ENCODE data around the gene RFPL1.

Gene RFPL1

GRCh38 chr22:29459773-29460172 lies 21.4 kb downstream of the RFPL1 start:
- Histone ChIP-seq H3K4me3 (ENCODE audit: low read depth, low read length) (no peak overlapping the region), H3K9ac (ENCODE audit: low read depth, low read length) (no peak overlapping the region), H3K4me1 (ENCODE audit: control insufficient read depth, insufficient read depth, low read length) (no peaks in the 10 kb centered on the region), H3K36me3 (ENCODE audit: control insufficient read depth, insufficient read depth, low read length) (no peaks in the 10 kb centered on the region), H3K9me3 (ENCODE audit: control insufficient read depth, insufficient read depth, low read length) (no peaks in the 10 kb centered on the region), H3K27me3 (ENCODE audit: control insufficient read depth, insufficient read depth, low read length) (no peaks in the 10 kb centered on the region), H3K27ac (ENCODE audit: low read depth, low read length) (no peak overlapping the region)

- Histone ChIP-seq H3K9me3 (ENCODE audit: control insufficient read depth, insufficient read depth, low read length) (no peaks in the 10 kb centered on the region), H3K27ac (ENCODE audit: low read depth, low read length) (no peak overlapping the region), H3K4me3 (ENCODE audit: low read depth, low read length) (no peak overlapping the region), H3K4me1 (ENCODE audit: control insufficient read depth, insufficient read depth, low read length) (no peaks in the 10 kb centered on the region), H3K36me3 (ENCODE audit: control insufficient read depth, insufficient read depth, low read length) (no peaks in the 10 kb centered on the region), H3K9ac (ENCODE audit: low read depth, low read length) (no peak overlapping the region), H3K27me3 (ENCODE audit: control insufficient read depth, insufficient read depth, low read length) (no peaks in the 10 kb centered on the region)
Measured at GRCh38 chr22:29461263-29461662, 22.9 kb downstream of the RFPL1 start.

GRCh38 chr22:29463629-29464028 lies 25.2 kb downstream of the RFPL1 start:
- H3K27ac ChIP-seq (ENCODE audit: low read depth, low read length): no peak overlapping the region
- no peak overlapping the region for H3K9ac ChIP-seq (ENCODE audit: low read depth, low read length)
- no peaks in the 10 kb centered on the region for H3K36me3 ChIP-seq (ENCODE audit: control insufficient read depth, insufficient read depth, low read length)
- no peaks in the 10 kb centered on the region for H3K9me3 ChIP-seq (ENCODE audit: control insufficient read depth, insufficient read depth, low read length)
- no peaks in the 10 kb centered on the region for H3K4me1 ChIP-seq (ENCODE audit: control insufficient read depth, insufficient read depth, low read length)
- 0 out of 2 replicates have a peak, but pooled peaks cover under 1% of the 10 kb centered on the region for H3K27me3 ChIP-seq (ENCODE audit: control insufficient read depth, insufficient read depth, low read length)
- no peak overlapping the region for H3K4me3 ChIP-seq (ENCODE audit: low read depth, low read length)

GRCh38 chr22:29464581-29464980 lies 26.2 kb downstream of the RFPL1 start:
- Histone ChIP-seq H3K27me3 (ENCODE audit: control insufficient read depth, insufficient read depth, low read length) (peaks cover 8% of the 10 kb centered on the region), H3K9ac (ENCODE audit: low read depth, low read length) (no peak overlapping the region), H3K4me1 (ENCODE audit: control insufficient read depth, insufficient read depth, low read length) (no peaks in the 10 kb centered on the region), H3K36me3 (ENCODE audit: control insufficient read depth, insufficient read depth, low read length) (no peaks in the 10 kb centered on the region), H3K4me3 (ENCODE audit: low read depth, low read length) (no peak overlapping the region), H3K9me3 (ENCODE audit: control insufficient read depth, insufficient read depth, low read length) (no peaks in the 10 kb centered on the region), H3K27ac (ENCODE audit: low read depth, low read length) (no peak overlapping the region)

- H3K27me3 ChIP-seq (ENCODE audit: control insufficient read depth, insufficient read depth, low read length): peaks cover 11% of the 10 kb centered on the region
- no peak overlapping the region for H3K27ac ChIP-seq (ENCODE audit: low read depth, low read length)
- H3K4me1 ChIP-seq (ENCODE audit: control insufficient read depth, insufficient read depth, low read length): no peaks in the 10 kb centered on the region
- no peaks in the 10 kb centered on the region for H3K36me3 ChIP-seq (ENCODE audit: control insufficient read depth, insufficient read depth, low read length)
- H3K9ac ChIP-seq (ENCODE audit: low read depth, low read length): no peak overlapping the region
- peak overlapping the region; percentile 69 for H3K4me3 ChIP-seq (ENCODE audit: low read depth, low read length)
- no peaks in the 10 kb centered on the region for H3K9me3 ChIP-seq (ENCODE audit: control insufficient read depth, insufficient read depth, low read length)
Measured at GRCh38 chr22:29469755-29470154, 31.4 kb downstream of the RFPL1 start.

GRCh38 chr22:29470159-29470855 lies 31.9 kb downstream of the RFPL1 start:
- Histone ChIP-seq H3K9ac (ENCODE audit: low read depth, low read length) (no peak overlapping the region), H3K4me1 (ENCODE audit: control insufficient read depth, insufficient read depth, low read length) (no peaks in the 10 kb centered on the region), H3K36me3 (ENCODE audit: control insufficient read depth, insufficient read depth, low read length) (no peaks in the 10 kb centered on the region), H3K4me3 (ENCODE audit: low read depth, low read length) (peak overlapping the region; percentile 69), H3K27ac (ENCODE audit: low read depth, low read length) (peak overlapping the region; percentile 45), H3K9me3 (ENCODE audit: control insufficient read depth, insufficient read depth, low read length) (no peaks in the 10 kb centered on the region), H3K27me3 (ENCODE audit: control insufficient read depth, insufficient read depth, low read length) (peaks cover 11% of the 10 kb centered on the region)

- Histone ChIP-seq H3K4me1 (ENCODE audit: control insufficient read depth, insufficient read depth, low read length) (peaks cover 7% of the 10 kb centered on the region), H3K4me3 (ENCODE audit: low read depth, low read length) (no peak overlapping the region), H3K9me3 (ENCODE audit: control insufficient read depth, insufficient read depth, low read length) (no peaks in the 10 kb centered on the region), H3K27me3 (ENCODE audit: control insufficient read depth, insufficient read depth, low read length) (peaks cover 19% of the 10 kb centered on the region), H3K27ac (ENCODE audit: low read depth, low read length) (no peak overlapping the region), H3K9ac (ENCODE audit: low read depth, low read length) (no peak overlapping the region), H3K36me3 (ENCODE audit: control insufficient read depth, insufficient read depth, low read length) (no peaks in the 10 kb centered on the region)
Measured at GRCh38 chr22:29473001-29473400, 34.6 kb downstream of the RFPL1 start.

GRCh38 chr22:29475550-29475949 lies 37.2 kb downstream of the RFPL1 start:
- no peak overlapping the region for H3K27ac ChIP-seq (ENCODE audit: low read depth, low read length)
- peaks cover 18% of the 10 kb centered on the region for H3K4me1 ChIP-seq (ENCODE audit: control insufficient read depth, insufficient read depth, low read length)
- no peaks in the 10 kb centered on the region for H3K9me3 ChIP-seq (ENCODE audit: control insufficient read depth, insufficient read depth, low read length)
- H3K9ac ChIP-seq (ENCODE audit: low read depth, low read length): no peak overlapping the region
- H3K36me3 ChIP-seq (ENCODE audit: control insufficient read depth, insufficient read depth, low read length): no peaks in the 10 kb centered on the region
- no peak overlapping the region for H3K4me3 ChIP-seq (ENCODE audit: low read depth, low read length)
- H3K27me3 ChIP-seq (ENCODE audit: control insufficient read depth, insufficient read depth, low read length): peaks cover 33% of the 10 kb centered on the region

GRCh38 chr22:29476116-29476515 lies 37.7 kb downstream of the RFPL1 start:
- Histone ChIP-seq H3K9me3 (ENCODE audit: control insufficient read depth, insufficient read depth, low read length) (no peaks in the 10 kb centered on the region), H3K4me1 (ENCODE audit: control insufficient read depth, insufficient read depth, low read length) (peaks cover 18% of the 10 kb centered on the region), H3K27me3 (ENCODE audit: control insufficient read depth, insufficient read depth, low read length) (peaks cover 39% of the 10 kb centered on the region), H3K27ac (ENCODE audit: low read depth, low read length) (no peak overlapping the region), H3K4me3 (ENCODE audit: low read depth, low read length) (no peak overlapping the region), H3K9ac (ENCODE audit: low read depth, low read length) (no peak overlapping the region), H3K36me3 (ENCODE audit: control insufficient read depth, insufficient read depth, low read length) (no peaks in the 10 kb centered on the region)

- Histone ChIP-seq H3K9ac (ENCODE audit: low read depth, low read length) (no peak overlapping the region), H3K36me3 (ENCODE audit: control insufficient read depth, insufficient read depth, low read length) (no peaks in the 10 kb centered on the region), H3K4me3 (ENCODE audit: low read depth, low read length) (peak overlapping the region; percentile 53), H3K27ac (ENCODE audit: low read depth, low read length) (no peak overlapping the region), H3K9me3 (ENCODE audit: control insufficient read depth, insufficient read depth, low read length) (no peaks in the 10 kb centered on the region), H3K27me3 (ENCODE audit: control insufficient read depth, insufficient read depth, low read length) (peaks cover 50% of the 10 kb centered on the region), H3K4me1 (ENCODE audit: control insufficient read depth, insufficient read depth, low read length) (peaks cover 31% of the 10 kb centered on the region)
Measured at GRCh38 chr22:29477723-29478318, 39.4 kb downstream of the RFPL1 start.

- no peaks in the 10 kb centered on the region for H3K9me3 ChIP-seq (ENCODE audit: control insufficient read depth, insufficient read depth, low read length)
- peaks cover 50% of the 10 kb centered on the region for H3K27me3 ChIP-seq (ENCODE audit: control insufficient read depth, insufficient read depth, low read length)
- H3K4me3 ChIP-seq (ENCODE audit: low read depth, low read length): peak overlapping the region; percentile 53
- H3K4me1 ChIP-seq (ENCODE audit: control insufficient read depth, insufficient read depth, low read length): peaks cover 31% of the 10 kb centered on the region
- H3K27ac ChIP-seq (ENCODE audit: low read depth, low read length): no peak overlapping the region
- H3K36me3 ChIP-seq (ENCODE audit: control insufficient read depth, insufficient read depth, low read length): no peaks in the 10 kb centered on the region
- no peak overlapping the region for H3K9ac ChIP-seq (ENCODE audit: low read depth, low read length)
Measured at GRCh38 chr22:29478326-29479276, 40.2 kb downstream of the RFPL1 start.

All from HUES48 (cell line).